ENCODE data around the gene IL9R. TPM values are rescaled to one million over a fixed set of nuclear protein-coding genes. Genes with fewer than 3 reads are reported as not detected.

The IL9R gene
- total and polyA plus RNA-seq, 10 donors = 0.85 to 7.1 (median 3.1) TPM

DNA sequence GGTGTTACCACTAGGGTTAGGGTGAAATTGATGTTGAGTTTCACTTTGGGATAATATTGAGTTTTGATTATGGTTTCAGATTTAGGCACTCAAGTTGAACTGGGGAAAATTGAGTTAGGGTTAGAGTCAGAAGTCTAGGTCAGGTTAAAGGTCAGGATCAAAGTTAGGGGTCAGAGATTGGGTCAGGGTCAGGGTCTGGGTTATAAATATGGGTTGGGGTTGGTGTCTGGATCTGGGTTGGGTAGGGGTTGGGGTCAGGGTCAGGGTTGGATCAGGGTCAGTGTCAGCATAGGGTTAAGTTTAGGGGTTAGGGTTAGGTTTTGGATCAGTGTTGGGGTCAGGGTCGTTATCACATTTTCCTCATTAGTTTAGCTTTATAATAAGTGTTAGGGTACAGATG is 42.7 kb upstream of the IL9R start:
- 42 to 68% (median 49%) methylated on average over 1 of the region's 1 CpG for whole genome bisulfite sequencing, 5 donors
- TF ChIP-seq, protein P1, sequence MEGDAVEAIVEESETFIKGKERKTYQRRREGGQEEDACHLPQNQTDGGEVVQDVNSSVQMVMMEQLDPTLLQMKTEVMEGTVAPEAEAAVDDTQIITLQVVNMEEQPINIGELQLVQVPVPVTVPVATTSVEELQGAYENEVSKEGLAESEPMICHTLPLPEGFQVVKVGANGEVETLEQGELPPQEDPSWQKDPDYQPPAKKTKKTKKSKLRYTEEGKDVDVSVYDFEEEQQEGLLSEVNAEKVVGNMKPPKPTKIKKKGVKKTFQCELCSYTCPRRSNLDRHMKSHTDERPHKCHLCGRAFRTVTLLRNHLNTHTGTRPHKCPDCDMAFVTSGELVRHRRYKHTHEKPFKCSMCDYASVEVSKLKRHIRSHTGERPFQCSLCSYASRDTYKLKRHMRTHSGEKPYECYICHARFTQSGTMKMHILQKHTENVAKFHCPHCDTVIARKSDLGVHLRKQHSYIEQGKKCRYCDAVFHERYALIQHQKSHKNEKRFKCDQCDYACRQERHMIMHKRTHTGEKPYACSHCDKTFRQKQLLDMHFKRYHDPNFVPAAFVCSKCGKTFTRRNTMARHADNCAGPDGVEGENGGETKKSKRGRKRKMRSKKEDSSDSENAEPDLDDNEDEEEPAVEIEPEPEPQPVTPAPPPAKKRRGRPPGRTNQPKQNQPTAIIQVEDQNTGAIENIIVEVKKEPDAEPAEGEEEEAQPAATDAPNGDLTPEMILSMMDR (IDR thresholded peaks at IDR 0.05 in 8 of 11, conservative IDR thresholded peaks at IDR 0.05 in 3 of 11) = no peak
- no peak for TF ChIP-seq POLR2AphosphoS5 (IDR thresholded peaks at IDR 0.05)
- TF ChIP-seq POLR2A (IDR thresholded peaks at IDR 0.05) = no peak
- Histone ChIP-seq H3K4me3 (no peak overlapping the region), H3K9me3 (peaks cover 0 to 4% (median 0%) of the 10 kb centered on the region in 8 donors), H3K27ac (no peak overlapping the region), H3K4me1 (no peaks in the 10 kb centered on the region), H3K27me3 (replicated peaks in 1 of 7) (no peaks in the 10 kb centered on the region), H3K36me3 (peaks cover 0 to 3% (median 0%) of the 10 kb centered on the region in 6 donors)
- DNase-seq = no peak
- intact Hi-C loops (cut with DNase I; ENCODE audit: low total_unique reads) = no loop called here

DNA sequence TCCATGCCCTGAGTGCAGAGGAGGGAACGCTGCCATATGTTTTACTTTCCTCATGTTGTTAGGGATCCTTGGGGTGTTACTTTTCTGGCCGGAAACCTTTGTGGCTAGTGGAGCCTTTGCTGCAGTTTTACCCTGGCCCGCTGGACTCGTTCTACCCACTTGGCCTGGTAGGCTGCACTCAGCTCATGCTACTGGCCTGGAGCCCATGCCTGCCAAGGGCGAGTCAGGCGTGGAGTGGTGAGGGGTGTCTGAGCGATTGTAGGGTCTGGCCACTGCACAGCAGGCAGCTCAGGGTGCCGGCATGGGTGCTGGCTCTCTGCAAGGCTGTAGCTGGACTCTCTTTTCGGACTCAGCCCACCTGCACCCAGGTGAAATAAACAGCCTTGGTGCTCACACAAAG is 41.4 kb upstream of the IL9R start:
- intact Hi-C loops (cut with DNase I; ENCODE audit: low total_unique reads) = no loop called here
- DNase-seq = no peak

GRCh38 chrX:155956649-155957048 is 40.8 kb upstream of the IL9R start:
- H3K27ac ChIP-seq = no peak overlapping the region
- DNase-seq = no peak
- peaks cover 0 to 4% (median 0%) of the 10 kb centered on the region in 8 donors for H3K9me3 ChIP-seq
- intact Hi-C loops (cut with DNase I; ENCODE audit: low total_unique reads) = no loop called here
- no peaks in the 10 kb centered on the region for H3K27me3 ChIP-seq (replicated peaks in 1 of 7)
- no peaks in the 10 kb centered on the region for H3K4me1 ChIP-seq
- H3K36me3 ChIP-seq = peaks cover 0 to 3% (median 0%) of the 10 kb centered on the region in 6 donors
- WGBS, 5 donors = 63 to 82% (median 73%) methylated on average over 3 of the region's 3 CpGs
- TF ChIP-seq POLR2A (IDR thresholded peaks at IDR 0.05) (no peak), POLR2AphosphoS5 (IDR thresholded peaks at IDR 0.05) (no peak)
- TF ChIP-seq, protein P1 (IDR thresholded peaks at IDR 0.05 in 8 of 11, conservative IDR thresholded peaks at IDR 0.05 in 3 of 11) = no peak
- no peak overlapping the region for H3K4me3 ChIP-seq

More for the DNA sequence above, 41.4 kb upstream of the IL9R start:
- Histone ChIP-seq H3K36me3 (peaks cover 0 to 3% (median 0%) of the 10 kb centered on the region in 6 donors), H3K27me3 (replicated peaks in 1 of 7) (no peaks in the 10 kb centered on the region), H3K9me3 (peaks cover 0 to 4% (median 0%) of the 10 kb centered on the region in 8 donors), H3K4me3 (no peak overlapping the region), H3K4me1 (no peaks in the 10 kb centered on the region), H3K27ac (no peak overlapping the region)
- WGBS, 5 donors = 83 to 90% (median 88%) methylated on average over 9 of the region's 9 CpGs
- TF ChIP-seq, protein P1 (IDR thresholded peaks at IDR 0.05 in 8 of 11, conservative IDR thresholded peaks at IDR 0.05 in 3 of 11) = no peak
- TF ChIP-seq POLR2AphosphoS5 (IDR thresholded peaks at IDR 0.05) (no peak), POLR2A (IDR thresholded peaks at IDR 0.05) (no peak)

GRCh38 chrX:155957843-155958242 is 39.7 kb upstream of the IL9R start:
- Histone ChIP-seq H3K27ac (no peak overlapping the region), H3K4me1 (no peaks in the 10 kb centered on the region), H3K4me3 (no peak overlapping the region), H3K36me3 (peaks cover 0 to 3% (median 0%) of the 10 kb centered on the region in 6 donors), H3K27me3 (replicated peaks in 1 of 7) (peaks cover 0 to 1% (median 0%) of the 10 kb centered on the region in 7 donors), H3K9me3 (peaks cover 0 to 6% (median 0%) of the 10 kb centered on the region in 8 donors)
- DNase-seq = no peak
- WGBS, 5 donors = 56 to 72% (median 68%) methylated on average over 6 to 7 of the region's 7 CpGs
- intact Hi-C loops (cut with DNase I; ENCODE audit: low total_unique reads) = no loop called here
- TF ChIP-seq, protein P1 (IDR thresholded peaks at IDR 0.05 in 8 of 11, conservative IDR thresholded peaks at IDR 0.05 in 3 of 11) = no peak
- TF ChIP-seq POLR2AphosphoS5 (IDR thresholded peaks at IDR 0.05) (no peak), POLR2A (IDR thresholded peaks at IDR 0.05) (no peak)
